Prostate gland (tissue), 2 donors: ENCODE data around the gene ISL1. TPM values are rescaled to one million over a fixed set of nuclear protein-coding genes. Genes with fewer than 3 reads are reported as not detected.
A peak's percentile ranks its signal among the peaks of the same experiment; 100 is the strongest.

ENCODE experiments used
- DNase-seq: peaks from one replicate; pipeline ENCODE4 v3.0.0-alpha.2; 2019; ENCODE audit warnings: low spot score
- H3K27ac ChIP-seq, 2 donors: fragments of 200-600 bp; sonication (generic); 2 replicates each; pipeline ENCODE4 v1.5.1; 2017 to 2019
- H3K27me3 ChIP-seq: fragments of 200-600 bp; sonication (generic); replicated peaks from 2 replicates; pipeline ENCODE4 v1.5.1; 2019; ENCODE audit not compliant: insufficient read depth
- H3K36me3 ChIP-seq, 2 donors: fragments of 200-600 bp; sonication (generic); 1 replicate in 1 of 2; 2 replicates in 1 of 2; pipeline versions ENCODE4 v1.5.1 to v1.8.1; 2017 to 2019
- H3K4me1 ChIP-seq: fragments of 200-600 bp; sonication (generic); replicated peaks from 2 replicates; pipeline ENCODE4 v1.5.1; 2019
- H3K4me3 ChIP-seq, 2 donors: fragments of 200-600 bp; sonication (generic); 2 replicates each; pipeline ENCODE4 v1.5.1; 2017 to 2019
- H3K9me3 ChIP-seq: fragments of 200-600 bp; sonication (generic); 2 replicates; pipeline ENCODE4 v1.5.1; 2017
- CTCF ChIP-seq, 4 experiments: fragments of 200-600 bp in 2 of 4; fragments of 450-650 bp in 2 of 4; sonication (generic) in 2 of 4; IDR thresholded peaks; 1 replicate in 3 of 4; 2 replicates in 1 of 4; pipeline ENCODE4 v1.5.1; 2016 to 2019; ENCODE audit warnings: antibody characterized with exemption in 4 of 4, mild to moderate bottlenecking in 2 of 4, moderate library complexity in 2 of 4
- POLR2A ChIP-seq: fragments of 450-650 bp; IDR thresholded peaks from one replicate; pipeline ENCODE4 v1.6.1; 2016; ENCODE audit warnings: antibody characterized with exemption, mild to moderate bottlenecking
- POLR2AphosphoS5 ChIP-seq: sonication (generic); formaldehyde crosslinking; IDR thresholded peaks from one replicate; pipeline ENCODE4 v1.6.1; 2017; ENCODE audit warnings: antibody characterized with exemption
- WGBS: methylation state at CpG from one replicate; pipeline ENCODE4 v1.1.5; 2018; 5-methylcytosine and 5-hydroxymethylcytosine counted together
- intact Hi-C: fragments of 100-400 bp; cut with DNase I; formaldehyde crosslinking; loops from one replicate; pipeline ENCODE4 v1.14.2; 2022
- total RNA-seq, 2 donors: library from RNA; depleted of rRNA; stranded (reverse); fragments of >200 nt; gene quantifications; one replicate each; pipeline ENCODE4 v1.1.0, GENCODE V29; 2016

Gene ISL1
- total RNA-seq, 2 donors from 2014 or later, result 5.5 to 15.2 TPM

- 16% methylated on average over 57 of the region's 57 CpGs for WGBS
- peak overlapping the region; percentile 5 to 23 for H3K4me3 ChIP-seq
Observed at GRCh38 chr5:51398875-51399642, 15.8 kb downstream of the ISL1 start.

DNA sequence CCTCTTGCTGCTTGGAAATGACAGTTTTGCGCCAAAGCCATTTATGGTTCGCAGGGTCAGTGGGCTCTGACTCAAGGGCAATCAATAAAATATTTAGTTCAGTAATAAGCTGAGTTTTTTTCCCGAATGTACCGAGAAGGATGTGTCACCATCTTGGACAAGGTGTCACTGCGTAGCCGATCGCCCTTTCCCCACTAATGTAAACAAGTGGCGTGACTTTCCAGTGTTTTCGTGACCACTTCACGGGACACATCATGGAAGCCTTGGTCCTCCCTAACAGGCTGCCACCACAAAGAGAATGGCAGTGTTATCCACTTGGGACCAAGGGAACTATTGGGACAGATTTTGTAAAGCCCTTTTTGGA, 16.4 kb downstream of the ISL1 start:
- DNase-seq, result no peak
- H3K36me3 ChIP-seq, result no peaks in the 10 kb centered on the region
- no peak for TF ChIP-seq CTCF (IDR thresholded peaks at IDR 0.05)
- TF ChIP-seq POLR2AphosphoS5, result no peak
- no peak for TF ChIP-seq POLR2A
- no peaks in the 10 kb centered on the region for H3K9me3 ChIP-seq
- 45% methylated on average over 10 of the region's 10 CpGs for WGBS
- peak overlapping the region; percentile 5 to 23 for H3K4me3 ChIP-seq
- no peaks in the 10 kb centered on the region for H3K4me1 ChIP-seq
- intact Hi-C loops, result no loop called here
- peak overlapping the region; percentile 69 to 73 for H3K27ac ChIP-seq
- peaks cover 2% of the 10 kb centered on the region for H3K27me3 ChIP-seq

More at GRCh38 chr5:51398875-51399642, 15.8 kb downstream of the ISL1 start:
- intact Hi-C loops, result no loop called here
- H3K36me3 ChIP-seq, result no peaks in the 10 kb centered on the region
- peak overlapping the region; percentile 69 to 73 for H3K27ac ChIP-seq
- H3K9me3 ChIP-seq, result no peaks in the 10 kb centered on the region
- peaks cover 2% of the 10 kb centered on the region for H3K27me3 ChIP-seq
- TF ChIP-seq POLR2A (no peak), POLR2AphosphoS5 (no peak), CTCF (IDR thresholded peaks at IDR 0.05) (no peak)
- H3K4me1 ChIP-seq, result no peaks in the 10 kb centered on the region
- DNase-seq, result no peak

DNA sequence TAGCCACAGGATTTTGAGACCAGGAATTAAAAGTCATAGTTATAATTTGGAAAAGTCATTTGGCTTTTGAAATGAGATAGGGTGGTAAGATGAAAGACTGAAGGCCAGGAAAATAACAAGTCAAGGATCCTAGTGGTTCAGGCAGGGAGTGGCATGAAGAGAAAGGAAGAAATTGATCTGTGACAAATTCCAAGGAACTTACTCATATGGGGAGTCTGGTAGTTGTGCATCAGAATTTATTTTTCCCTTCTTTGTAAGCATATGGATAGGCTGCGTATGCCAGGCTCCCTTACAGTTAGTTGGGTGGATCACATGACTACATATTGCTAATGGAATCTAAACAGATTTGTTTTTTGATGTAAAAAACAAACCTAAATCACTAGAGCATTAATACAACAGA, 21.0 kb downstream of the ISL1 start:
- intact Hi-C loops, result no loop called here
- whole genome bisulfite sequencing, result 100% methylated on average over 1 of the region's 1 CpG
- no peaks in the 10 kb centered on the region for H3K36me3 ChIP-seq
- no peaks in the 10 kb centered on the region for H3K4me1 ChIP-seq
- no peaks in the 10 kb centered on the region for H3K27me3 ChIP-seq
- H3K4me3 ChIP-seq, result no peak overlapping the region
- H3K9me3 ChIP-seq, result no peaks in the 10 kb centered on the region
- no peak for TF ChIP-seq POLR2AphosphoS5
- no peak for TF ChIP-seq CTCF (IDR thresholded peaks at IDR 0.05)
- TF ChIP-seq POLR2A, result no peak
- H3K27ac ChIP-seq, result no peak overlapping the region
- DNase-seq, result no peak

DNA sequence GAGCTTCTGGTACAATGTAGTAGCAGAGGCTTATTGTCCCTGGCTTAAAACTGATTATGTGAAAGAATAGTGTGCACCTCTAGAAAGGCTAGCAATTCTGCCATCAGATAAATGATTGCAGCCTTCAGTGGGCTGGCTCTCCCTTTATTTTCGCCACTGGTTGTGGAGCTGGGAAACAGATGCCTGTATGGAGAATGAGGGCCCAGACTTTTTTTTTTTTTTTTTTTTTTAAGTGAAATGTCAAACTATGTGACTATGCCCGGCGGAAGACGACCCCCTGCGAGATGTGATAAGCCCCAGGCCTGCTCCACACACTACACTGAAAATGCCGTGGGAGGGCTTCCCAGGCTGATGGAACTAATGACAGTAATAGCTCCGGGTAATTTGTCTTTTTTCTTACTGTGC, 28.7 kb downstream of the ISL1 start:
- no peak for DNase-seq
- no peak for TF ChIP-seq CTCF (IDR thresholded peaks at IDR 0.05)
- no peak for TF ChIP-seq POLR2A
- no peak for TF ChIP-seq POLR2AphosphoS5
- no peaks in the 10 kb centered on the region for H3K36me3 ChIP-seq
- intact Hi-C loops, result no loop called here
- 54% methylated on average over 7 of the region's 7 CpGs for WGBS
- H3K4me1 ChIP-seq, result no peaks in the 10 kb centered on the region
- no peak overlapping the region for H3K4me3 ChIP-seq
- H3K9me3 ChIP-seq, result no peaks in the 10 kb centered on the region
- H3K27ac ChIP-seq, result no peak overlapping the region
- H3K27me3 ChIP-seq, result no peaks in the 10 kb centered on the region

DNA sequence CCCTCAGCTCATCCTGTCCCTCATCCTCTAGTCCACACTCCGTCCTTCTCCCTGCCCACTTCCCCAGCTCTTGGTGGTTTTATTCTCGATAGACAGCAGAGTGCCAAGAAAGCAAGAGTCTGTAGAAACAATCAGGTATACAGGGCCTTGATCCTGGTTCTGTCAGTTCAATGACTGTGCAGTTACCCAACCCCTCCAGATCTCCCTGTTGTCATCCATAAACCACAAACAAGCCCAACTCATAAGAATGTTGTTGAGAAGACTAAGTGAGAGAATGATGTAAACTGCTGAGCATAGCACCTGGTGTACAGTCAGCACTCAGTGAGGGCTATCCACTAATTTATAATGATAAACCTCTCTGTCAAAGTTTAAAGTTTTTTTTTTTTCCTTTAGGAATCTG, 31.3 kb downstream of the ISL1 start:
- no peak overlapping the region for H3K4me3 ChIP-seq
- intact Hi-C loops, result no loop called here
- H3K9me3 ChIP-seq, result no peaks in the 10 kb centered on the region
- H3K27ac ChIP-seq, result no peak overlapping the region
- H3K27me3 ChIP-seq, result no peaks in the 10 kb centered on the region
- H3K36me3 ChIP-seq, result no peaks in the 10 kb centered on the region
- no peak for DNase-seq
- 88% methylated on average over 2 of the region's 2 CpGs for WGBS
- H3K4me1 ChIP-seq, result no peaks in the 10 kb centered on the region
- TF ChIP-seq POLR2A (no peak), POLR2AphosphoS5 (no peak), CTCF (IDR thresholded peaks at IDR 0.05) (no peak)
